ENCODE measurements around the gene ZBTB18. TPM values are rescaled to one million over a fixed set of nuclear protein-coding genes. Genes with fewer than 3 reads are reported as not detected.

The ZBTB18 gene
- polyA plus RNA-seq, 3 donors: 3.0 to 45.5 (median 3.6) TPM

DNA sequence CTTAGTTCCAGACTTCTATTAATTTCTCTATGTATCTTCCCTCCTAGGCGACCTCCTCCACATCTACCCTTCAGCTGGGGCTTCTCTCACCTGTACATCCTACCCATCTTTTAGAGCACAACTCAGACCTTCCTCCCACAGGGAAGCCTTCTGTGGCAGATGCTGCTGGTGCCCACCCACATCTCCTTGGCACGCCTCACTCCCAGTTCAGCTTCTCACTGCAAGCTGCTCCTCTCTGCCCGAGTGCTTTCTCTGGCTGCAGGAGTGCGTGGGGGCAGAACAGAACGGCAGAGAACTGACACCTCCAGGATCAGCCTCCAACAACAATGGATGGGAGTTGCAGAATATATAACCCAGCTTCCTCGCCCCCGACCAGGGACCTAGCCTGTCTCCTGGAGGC lies 36.5 kb downstream of the ZBTB18 start:
- Mint-ChIP-seq H3K36me3 (no peaks in the 10 kb centered on the region), H3K4me3 (no peak overlapping the region), H3K4me1 (peaks cover 7% of the 10 kb centered on the region), H3K27me3 (ENCODE audit: low read depth in 3 of 3) (peaks cover 10 to 11% (median 10%) of the 10 kb centered on the region in 3 donors), H3K9me3 (peaks cover 0 to 8% (median 4%) of the 10 kb centered on the region in 7 donors), H3K27ac (no peak overlapping the region)
- H3K9ac ChIP-seq (ENCODE audit: insufficient read depth, low read length, poor library complexity, severe bottlenecking): no peak overlapping the region
- no peaks in the 10 kb centered on the region for H3K36me3 ChIP-seq (replicated peaks in 1 of 2; ENCODE audit: control insufficient read depth in 1 of 2, insufficient read depth in 2 of 2, low read length in 2 of 2)
- no peak overlapping the region for H3K4me3 ChIP-seq (replicated peaks in 1 of 3; ENCODE audit: low read depth in 2 of 3, low read length in 3 of 3)
- H3K4me2 ChIP-seq (replicated peaks; ENCODE audit: extremely low read depth, low read length, poor library complexity, severe bottlenecking): no peak overlapping the region
- no peaks in the 10 kb centered on the region for H4K20me1 ChIP-seq (ENCODE audit: insufficient read depth, low read length)
- intact Hi-C loops (cut with micrococcal nuclease): no loop called here
- no peak overlapping the region for H3K27ac ChIP-seq (ENCODE audit: low read depth in 1 of 2, low read length in 2 of 2)
- no peaks in the 10 kb centered on the region for H3K27me3 ChIP-seq (ENCODE audit: control insufficient read depth in 2 of 2, insufficient read depth in 2 of 2, low read length in 2 of 2)
- WGBS (ENCODE audit: insufficient coverage): 100% methylated on average over 5 of the region's 7 CpGs
- no peaks in the 10 kb centered on the region for H3K4me1 ChIP-seq (ENCODE audit: control insufficient read depth in 1 of 2, insufficient read depth in 2 of 2, low read length in 2 of 2)
- H3K9me3 ChIP-seq (replicated peaks in 1 of 2; ENCODE audit: control insufficient read depth in 1 of 2, insufficient read depth in 1 of 2, low read length in 2 of 2): no peaks in the 10 kb centered on the region
- no peak overlapping the region for H2AFZ ChIP-seq (ENCODE audit: insufficient read depth, low read depth, low read length, poor library complexity, severe bottlenecking)
- H3K79me2 ChIP-seq (ENCODE audit: insufficient read depth, low read length): no peaks in the 10 kb centered on the region
- DNase-seq: no peak
- TF ChIP-seq, protein P1, sequence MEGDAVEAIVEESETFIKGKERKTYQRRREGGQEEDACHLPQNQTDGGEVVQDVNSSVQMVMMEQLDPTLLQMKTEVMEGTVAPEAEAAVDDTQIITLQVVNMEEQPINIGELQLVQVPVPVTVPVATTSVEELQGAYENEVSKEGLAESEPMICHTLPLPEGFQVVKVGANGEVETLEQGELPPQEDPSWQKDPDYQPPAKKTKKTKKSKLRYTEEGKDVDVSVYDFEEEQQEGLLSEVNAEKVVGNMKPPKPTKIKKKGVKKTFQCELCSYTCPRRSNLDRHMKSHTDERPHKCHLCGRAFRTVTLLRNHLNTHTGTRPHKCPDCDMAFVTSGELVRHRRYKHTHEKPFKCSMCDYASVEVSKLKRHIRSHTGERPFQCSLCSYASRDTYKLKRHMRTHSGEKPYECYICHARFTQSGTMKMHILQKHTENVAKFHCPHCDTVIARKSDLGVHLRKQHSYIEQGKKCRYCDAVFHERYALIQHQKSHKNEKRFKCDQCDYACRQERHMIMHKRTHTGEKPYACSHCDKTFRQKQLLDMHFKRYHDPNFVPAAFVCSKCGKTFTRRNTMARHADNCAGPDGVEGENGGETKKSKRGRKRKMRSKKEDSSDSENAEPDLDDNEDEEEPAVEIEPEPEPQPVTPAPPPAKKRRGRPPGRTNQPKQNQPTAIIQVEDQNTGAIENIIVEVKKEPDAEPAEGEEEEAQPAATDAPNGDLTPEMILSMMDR (IDR thresholded peaks at IDR 0.05): no peak

DNA sequence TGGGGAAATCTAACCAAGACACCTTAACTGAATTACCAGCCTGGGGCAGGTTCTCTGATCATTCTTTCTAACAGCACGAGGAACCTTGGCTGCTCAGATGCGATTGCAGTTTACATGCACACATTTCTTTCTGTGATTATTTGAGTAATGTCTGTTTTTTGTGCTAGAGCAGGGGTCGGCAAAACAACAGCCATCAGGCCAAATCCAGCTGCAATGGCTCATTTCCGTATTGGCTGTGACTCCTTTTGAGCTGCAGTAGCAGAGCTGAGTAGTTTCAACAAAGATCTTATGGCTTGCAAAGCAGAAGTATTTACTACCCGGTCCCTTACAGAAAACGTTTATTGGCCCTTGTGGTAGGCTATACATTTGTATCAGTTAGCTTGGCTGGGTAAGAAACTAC lies 37.1 kb downstream of the ZBTB18 start:
- H3K9ac ChIP-seq (ENCODE audit: insufficient read depth, low read length, poor library complexity, severe bottlenecking): no peak overlapping the region
- no peak overlapping the region for H2AFZ ChIP-seq (ENCODE audit: insufficient read depth, low read depth, low read length, poor library complexity, severe bottlenecking)
- no peaks in the 10 kb centered on the region for H3K79me2 ChIP-seq (ENCODE audit: insufficient read depth, low read length)
- Mint-ChIP-seq H3K36me3 (no peaks in the 10 kb centered on the region), H3K4me3 (no peak overlapping the region), H3K27me3 (ENCODE audit: low read depth in 3 of 3) (peaks cover 5 to 8% (median 7%) of the 10 kb centered on the region in 3 donors), H3K4me1 (peaks cover 7% of the 10 kb centered on the region), H3K27ac (no peak overlapping the region), H3K9me3 (peaks cover 0 to 8% (median 4%) of the 10 kb centered on the region in 7 donors)
- TF ChIP-seq, protein P1 (IDR thresholded peaks at IDR 0.05): no peak
- H3K4me2 ChIP-seq (replicated peaks; ENCODE audit: extremely low read depth, low read length, poor library complexity, severe bottlenecking): no peak overlapping the region
- H3K4me1 ChIP-seq (ENCODE audit: control insufficient read depth in 1 of 2, insufficient read depth in 2 of 2, low read length in 2 of 2): no peaks in the 10 kb centered on the region
- no peak for DNase-seq
- no peaks in the 10 kb centered on the region for H3K27me3 ChIP-seq (ENCODE audit: control insufficient read depth in 2 of 2, insufficient read depth in 2 of 2, low read length in 2 of 2)
- H3K27ac ChIP-seq (ENCODE audit: low read depth in 1 of 2, low read length in 2 of 2): no peak overlapping the region
- H3K9me3 ChIP-seq (replicated peaks in 1 of 2; ENCODE audit: control insufficient read depth in 1 of 2, insufficient read depth in 1 of 2, low read length in 2 of 2): no peaks in the 10 kb centered on the region
- no peaks in the 10 kb centered on the region for H3K36me3 ChIP-seq (replicated peaks in 1 of 2; ENCODE audit: control insufficient read depth in 1 of 2, insufficient read depth in 2 of 2, low read length in 2 of 2)
- 90% methylated on average over 6 of the region's 6 CpGs for WGBS (ENCODE audit: insufficient coverage)
- no peaks in the 10 kb centered on the region for H4K20me1 ChIP-seq (ENCODE audit: insufficient read depth, low read length)
- H3K4me3 ChIP-seq (replicated peaks in 1 of 3; ENCODE audit: low read depth in 2 of 3, low read length in 3 of 3): no peak overlapping the region
- intact Hi-C loops (cut with micrococcal nuclease): no loop called here

Data from CD14-positive monocyte (primary cell).